ENCODE results near the gene LSM4. TPM values are rescaled to one million over a fixed set of nuclear protein-coding genes. Genes with fewer than 3 reads are reported as not detected.

The LSM4 gene
- total and polyA plus RNA-seq, 2 of the 13 experiments (the other 11 are each of a cell fraction or from before 2014, with no cell fraction given) = 65.8 to 166 TPM

- TF ChIP-seq MXI1 (IDR thresholded peaks at IDR 0.05; ENCODE audit: borderline replicate concordance, low read depth, low read length) = peak; percentile 63; the same call in 1 of the 3 replicates
- TF ChIP-seq ZNF326 (CRISPR knock-in tag; IDR thresholded peaks at IDR 0.05; ENCODE audit: borderline replicate concordance) = no peak
- TF ChIP-seq ZBTB40 (IDR thresholded peaks at IDR 0.05) = no peak
- TF ChIP-seq ZBTB40 (CRISPR knock-in tag; IDR thresholded peaks at IDR 0.05) = 0 out of 2 replicates have a peak, but pooled peaks have one; percentile 13
- 0 out of 2 replicates have a peak, but pooled peaks have one; percentile 12 for TF ChIP-seq ZSCAN22 (CRISPR knock-in tag; IDR thresholded peaks at IDR 0.05)
- TF ChIP-seq ZBTB26 (CRISPR knock-in tag; IDR thresholded peaks at IDR 0.05; ENCODE audit: borderline replicate concordance) = 0 out of 2 replicates have a peak, but pooled peaks have one; percentile 4
- TF ChIP-seq AGO1 (IDR thresholded peaks at IDR 0.05; ENCODE audit: low read depth, low read length, poor library complexity, severe bottlenecking) = peak; percentile 30
- TF ChIP-seq ZNF230 (CRISPR knock-in tag; IDR thresholded peaks at IDR 0.05) = peak; percentile 30; the same call in 1 of the 2 replicates
- peak; percentile 77; the same call in 1 of the 2 replicates for TF ChIP-seq ATF7-NPFF (CRISPR knock-in tag; IDR thresholded peaks at IDR 0.05; ENCODE audit: low read depth)
- TF ChIP-seq ZSCAN21 (CRISPR knock-in tag; IDR thresholded peaks at IDR 0.05; ENCODE audit: borderline replicate concordance) = peak; percentile 22; the same call in 1 of the 2 replicates
- no peak for TF ChIP-seq ZSCAN5A (CRISPR knock-in tag; IDR thresholded peaks at IDR 0.05; ENCODE audit: borderline replicate concordance)
- TF ChIP-seq ZNF180 (CRISPR knock-in tag; IDR thresholded peaks at IDR 0.05; ENCODE audit: borderline replicate concordance, low read depth) = no peak
- peak; percentile 43 for TF ChIP-seq ZFX (CRISPR knock-in tag; IDR thresholded peaks at IDR 0.05; ENCODE audit: low read depth)
Measured at GRCh38 chr19:18340190-18340989, 17.5 kb upstream of the LSM4 start, which contains the start of gene PGPEP1 (continued).
